GM12892 (cell line): ENCODE measurements around the gene ZNF652.

ENCODE experiments used
- POLR2A ChIP-seq: IDR thresholded peaks from 2 replicates; pipeline ENCODE4 v1.6.1; 2011; ENCODE audit warnings: low read depth, low read length, control low read depth
- POLR2AphosphoS5 ChIP-seq: IDR thresholded peaks from 2 replicates; pipeline ENCODE4 v1.6.1; 2011; ENCODE audit warnings: low read depth, low read length, control low read depth
- TAF1 ChIP-seq: IDR thresholded peaks from 2 replicates; pipeline ENCODE4 v1.6.1; 2011; ENCODE audit warnings: low read depth, mild to moderate bottlenecking, control low read depth, low read length, borderline replicate concordance

DNA sequence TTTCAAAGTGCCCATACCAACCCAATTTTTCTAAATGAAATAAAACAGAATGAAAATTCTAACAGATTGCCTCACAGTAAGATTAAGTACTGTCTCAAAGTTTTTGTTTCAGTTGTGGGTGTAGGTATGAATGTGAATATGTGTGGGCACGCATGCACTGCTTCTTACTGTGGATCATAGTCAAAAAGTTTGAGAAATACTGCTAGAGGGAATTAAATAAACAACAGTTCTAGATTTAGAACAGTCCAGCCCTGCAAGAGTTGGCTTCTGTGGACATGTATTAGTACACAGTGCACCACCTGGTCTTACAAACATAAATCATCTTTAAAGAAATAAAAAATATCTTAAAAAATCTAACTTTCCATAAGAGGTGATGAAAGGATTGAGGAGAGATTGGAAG lies 8.4 kb downstream of the ZNF652 start:
- no peak for TF ChIP-seq POLR2AphosphoS5
- TF ChIP-seq TAF1: no peak
- no peak for TF ChIP-seq POLR2A
